ENCODE measurements around the gene FRMPD1.

The FRMPD1 gene

DNA sequence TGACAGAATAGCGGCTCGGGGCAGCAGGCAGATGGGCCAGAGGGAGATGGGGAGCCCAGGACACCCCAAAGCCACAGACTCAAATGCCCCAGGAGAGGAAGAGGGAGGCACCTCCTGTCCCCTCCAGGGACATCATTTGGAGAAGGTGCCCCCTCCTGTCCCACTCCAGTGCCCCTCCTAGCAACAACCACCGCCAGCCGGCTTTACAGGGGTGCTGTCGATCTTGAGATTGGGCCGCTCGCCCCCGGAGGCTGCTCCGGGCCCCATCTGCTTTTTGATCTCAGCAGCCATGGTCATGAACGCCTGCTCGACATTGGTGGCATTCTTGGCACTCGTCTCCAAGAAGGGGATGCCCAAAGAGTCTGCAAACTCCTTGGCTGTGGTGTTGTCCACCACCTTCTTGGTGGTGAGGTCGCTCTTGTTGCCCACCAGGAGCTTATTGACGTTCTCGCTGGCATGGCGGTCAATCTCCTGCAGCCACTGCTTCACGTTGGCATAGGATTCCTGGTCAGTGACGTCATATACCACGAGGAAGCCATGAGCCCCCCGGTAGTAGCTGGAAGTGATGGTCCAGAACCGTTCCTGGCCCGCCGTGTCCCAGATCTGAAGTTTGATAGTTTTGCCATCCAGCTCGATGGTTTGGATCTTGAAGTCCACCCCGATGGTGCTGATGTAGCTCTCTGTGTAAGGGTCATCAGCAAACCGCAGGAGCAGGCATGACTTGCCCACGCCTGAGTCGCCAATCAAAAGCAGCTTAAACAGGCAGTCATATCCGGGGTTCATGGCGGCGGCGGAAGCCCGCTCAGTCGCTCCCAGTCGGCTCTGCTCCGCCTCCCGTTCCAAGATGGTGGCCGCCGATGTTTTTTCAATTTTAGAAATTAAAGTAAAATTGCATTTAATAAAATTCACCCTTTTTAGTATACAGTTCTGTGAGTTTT lies 14.0 kb upstream of the FRMPD1 start:
- DNase-seq, result no peak

DNA sequence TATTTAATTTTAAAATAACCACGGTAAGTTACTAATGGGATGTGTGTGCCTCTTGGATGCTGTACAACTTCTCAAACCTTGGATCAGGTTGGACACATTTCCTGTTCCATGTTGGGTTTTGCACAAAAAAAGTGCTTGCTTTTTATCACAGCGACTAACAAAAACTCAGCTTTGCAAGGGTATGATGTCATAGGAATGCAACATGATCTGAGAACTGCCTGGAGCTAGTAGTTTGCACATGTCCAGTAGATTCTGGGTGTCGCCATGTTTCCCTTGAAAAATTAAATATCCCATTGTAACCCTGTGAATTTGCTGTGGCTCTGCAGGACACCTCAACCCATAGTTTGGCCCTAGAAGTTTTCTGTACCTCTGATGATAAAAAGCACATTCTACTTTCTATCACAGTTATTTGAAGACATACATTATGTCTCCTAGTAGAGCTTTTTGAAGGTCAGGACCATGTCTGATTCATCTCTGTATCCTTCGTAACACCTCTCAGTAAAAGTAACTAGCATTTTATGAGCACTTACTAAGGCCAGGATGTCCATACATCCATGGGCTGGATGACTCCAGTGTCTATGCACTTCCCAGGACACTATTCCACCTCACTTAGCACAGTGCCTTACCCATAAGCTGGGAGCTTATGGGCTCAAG lies 11.5 kb upstream of the FRMPD1 start:
- DNase-seq, result no peak

DNA sequence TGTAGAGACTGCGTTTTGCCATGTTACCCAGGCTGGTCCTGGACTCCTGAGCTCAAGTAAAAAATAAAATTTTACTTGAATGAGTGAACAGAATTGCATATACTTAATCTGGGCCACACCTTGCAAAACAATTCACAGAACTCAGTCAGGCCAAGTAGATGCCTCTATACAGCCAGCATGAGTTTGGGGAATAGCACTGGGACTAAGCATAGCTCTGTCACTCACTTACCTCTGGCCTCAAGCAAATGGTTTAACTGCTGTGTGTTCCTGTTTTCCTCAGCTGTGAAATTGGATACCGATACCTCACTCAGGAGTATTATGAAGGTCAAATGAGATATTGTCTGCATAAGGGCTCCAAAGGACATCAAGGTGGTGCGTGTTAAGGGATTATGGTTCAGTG lies 10.9 kb upstream of the FRMPD1 start:
- no peak for DNase-seq

DNA sequence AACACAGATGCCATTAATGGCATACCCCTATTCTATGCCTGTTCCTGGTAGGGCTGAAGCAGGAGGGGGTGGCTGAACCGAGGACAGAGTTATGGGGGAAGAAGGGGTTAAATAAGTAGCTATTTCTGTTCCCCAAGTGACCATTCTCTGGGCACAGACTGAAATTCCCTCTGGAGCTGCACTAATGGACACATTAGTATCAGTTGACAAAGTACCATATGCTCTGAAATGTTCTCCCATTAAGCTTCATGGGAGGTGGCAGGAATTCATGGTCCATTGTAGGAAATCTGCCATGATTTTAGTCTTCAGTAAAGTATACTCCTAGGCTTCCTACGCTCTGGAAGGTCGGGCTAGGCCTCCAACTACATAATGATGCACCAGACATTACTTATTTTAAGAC lies 10.5 kb upstream of the FRMPD1 start:
- DNase-seq, result no peak

DNA sequence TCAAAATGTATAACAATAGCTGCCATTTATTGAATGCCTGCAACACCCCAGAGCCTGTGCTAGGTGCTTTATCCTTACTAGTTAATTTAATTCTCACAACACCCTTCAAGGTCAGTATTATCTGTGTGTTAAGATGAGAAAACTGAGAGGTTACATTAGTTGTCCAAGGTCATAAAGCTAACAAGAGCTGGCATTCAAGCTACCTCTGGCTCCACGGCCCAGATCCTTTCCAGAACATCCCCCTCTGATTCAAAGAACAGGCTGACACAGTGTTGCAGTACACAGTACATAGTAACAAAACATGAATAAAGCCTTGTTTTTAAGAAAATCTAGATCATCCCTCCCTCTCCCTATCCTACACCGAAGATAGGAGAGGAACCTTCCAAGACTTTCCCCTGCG lies 9.4 kb upstream of the FRMPD1 start:
- no peak for DNase-seq

GRCh38 chr9:37643214-37643613 lies 7.5 kb upstream of the FRMPD1 start:
- no peak for DNase-seq

GRCh38 chr9:37645903-37646506 lies 4.7 kb upstream of the FRMPD1 start:
- DNase-seq, result no peak

DNA sequence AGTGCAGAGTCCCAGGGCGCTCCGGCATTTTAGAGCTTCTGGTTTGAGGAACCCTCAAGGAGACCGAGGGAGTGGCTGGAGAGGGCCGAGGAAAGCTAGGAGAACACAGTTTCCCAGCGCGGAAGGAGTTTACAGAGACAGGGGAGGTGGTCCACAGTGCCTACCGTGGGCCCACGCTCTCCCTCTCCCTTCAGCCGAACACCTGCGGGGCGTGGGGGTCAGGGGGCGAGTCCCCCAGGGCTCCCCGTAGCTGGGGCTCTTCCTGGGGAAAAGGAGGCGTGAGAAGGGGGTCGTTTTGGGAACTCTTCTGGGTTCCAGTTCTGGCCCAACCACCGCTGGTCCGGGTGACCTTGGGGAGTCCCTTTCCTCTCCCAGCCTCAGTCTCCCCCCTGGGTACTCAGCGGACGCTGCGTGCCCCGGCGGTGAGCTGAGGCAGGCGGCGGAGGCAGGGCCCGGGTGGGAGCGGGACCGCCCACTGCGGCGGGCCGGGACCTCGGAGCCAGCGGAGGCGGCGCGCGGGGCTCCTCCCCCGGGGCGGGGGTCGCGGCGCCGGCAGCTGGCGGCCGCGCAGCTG lies 368 bp upstream of the FRMPD1 start:
- DNase-seq, result no peak

GRCh38 chr9:37652261-37652660 lies 1.5 kb downstream of the FRMPD1 start:
- DNase-seq, result no peak

GRCh38 chr9:37653385-37653784 lies 2.6 kb downstream of the FRMPD1 start:
- no peak for DNase-seq

DNA sequence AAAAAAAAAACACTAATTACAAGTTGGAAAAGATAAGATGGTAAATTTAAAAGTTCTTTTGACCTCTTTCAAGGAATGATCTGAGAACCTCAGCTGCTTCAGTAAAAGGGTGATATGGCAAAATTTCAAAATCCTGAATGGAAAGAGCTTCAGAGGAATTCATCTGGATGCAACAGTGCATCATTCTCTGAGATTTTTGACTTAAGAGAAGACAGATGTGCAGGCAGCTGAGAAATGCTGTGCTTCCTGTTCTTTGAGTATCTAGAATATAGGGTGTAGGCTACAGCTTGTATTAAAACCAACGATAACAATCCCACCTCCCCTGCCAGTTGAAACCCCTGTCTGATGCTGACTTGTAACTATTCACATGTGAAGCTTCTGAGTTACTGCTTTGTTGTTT lies 6.2 kb downstream of the FRMPD1 start:
- DNase-seq, result no peak

DNA sequence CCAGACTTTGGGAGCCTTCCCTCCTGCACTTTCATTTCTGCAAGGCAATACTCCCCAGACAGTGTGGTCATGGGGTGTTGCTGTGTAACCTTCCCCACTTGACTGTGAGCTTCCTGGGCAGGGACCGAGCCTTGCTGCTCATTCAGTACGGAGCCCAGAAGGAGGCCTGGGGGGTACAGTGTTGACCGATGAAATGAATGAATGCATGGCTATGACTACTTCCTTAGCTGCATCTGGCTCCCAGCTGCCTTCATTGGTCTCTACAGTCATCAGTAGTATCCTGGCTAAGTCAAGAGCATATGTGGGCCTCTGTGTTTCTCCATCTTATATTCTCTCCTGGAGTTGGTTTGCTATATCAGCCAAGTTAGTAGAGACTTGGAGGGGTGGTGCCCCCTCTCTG lies 9.9 kb downstream of the FRMPD1 start:
- no peak for DNase-seq

DNA sequence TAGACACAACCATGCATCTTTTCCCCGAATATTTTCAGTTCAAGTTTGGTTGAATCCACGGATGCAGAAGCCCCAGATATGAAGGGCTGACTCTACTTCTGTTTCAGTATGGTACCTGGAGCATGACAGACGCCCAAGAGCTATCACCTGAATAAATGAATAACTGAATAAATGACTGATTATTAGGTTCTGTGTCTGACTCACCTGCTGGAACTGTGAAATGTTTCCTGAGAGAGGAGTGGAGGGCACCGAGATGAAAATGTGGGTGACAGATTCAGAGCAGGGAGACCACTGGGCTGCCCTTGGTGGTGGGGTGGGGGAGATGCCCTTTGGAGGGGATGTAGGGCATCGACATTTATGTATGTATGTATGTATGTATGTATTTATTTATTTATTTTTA lies 13.2 kb downstream of the FRMPD1 start:
- no peak for DNase-seq

DNA sequence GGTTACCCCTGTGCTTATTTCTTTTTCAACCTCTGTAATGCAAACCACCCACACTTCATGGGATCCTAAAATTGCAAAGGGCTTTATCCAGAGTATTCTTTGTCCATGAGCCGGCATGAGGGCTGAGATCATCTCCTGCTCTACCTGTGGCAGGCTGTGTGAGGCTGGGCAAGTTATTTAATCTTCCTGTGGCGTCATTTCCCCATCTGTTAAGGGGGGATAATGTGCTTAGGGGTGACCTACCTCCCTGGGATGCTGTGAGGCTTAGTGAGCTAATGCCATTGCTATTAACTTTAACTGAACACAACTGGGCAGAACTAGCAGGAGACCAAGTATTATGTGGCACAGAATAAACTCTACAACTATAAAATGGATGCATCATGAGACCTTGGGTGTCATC lies 17.0 kb downstream of the FRMPD1 start:
- DNase-seq, result no peak

- DNase-seq, result no peak
Measured at GRCh38 chr9:37668116-37668601, 17.4 kb downstream of the FRMPD1 start.

GRCh38 chr9:37669232-37669631 lies 18.5 kb downstream of the FRMPD1 start:
- no peak for DNase-seq

DNA sequence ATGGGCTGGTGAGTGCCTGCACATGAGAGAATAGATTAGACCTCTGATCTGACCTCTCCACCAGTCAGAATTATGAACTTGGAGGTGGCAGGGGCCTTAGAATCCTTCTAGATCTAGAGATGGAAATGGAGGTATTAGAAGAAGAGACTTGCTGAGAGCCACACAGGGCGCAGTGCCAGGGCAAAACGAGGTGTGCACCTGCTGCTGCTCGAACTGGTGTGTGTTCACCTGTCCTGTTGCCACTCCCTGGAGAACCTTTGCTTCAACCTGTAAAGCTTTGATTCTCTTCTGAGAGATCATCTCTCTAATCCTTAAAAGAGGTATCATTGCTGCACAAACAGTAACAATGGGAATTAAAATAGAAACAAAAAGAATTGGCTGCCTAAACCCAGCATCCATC lies 24.9 kb downstream of the FRMPD1 start:
- no peak for DNase-seq

DNA sequence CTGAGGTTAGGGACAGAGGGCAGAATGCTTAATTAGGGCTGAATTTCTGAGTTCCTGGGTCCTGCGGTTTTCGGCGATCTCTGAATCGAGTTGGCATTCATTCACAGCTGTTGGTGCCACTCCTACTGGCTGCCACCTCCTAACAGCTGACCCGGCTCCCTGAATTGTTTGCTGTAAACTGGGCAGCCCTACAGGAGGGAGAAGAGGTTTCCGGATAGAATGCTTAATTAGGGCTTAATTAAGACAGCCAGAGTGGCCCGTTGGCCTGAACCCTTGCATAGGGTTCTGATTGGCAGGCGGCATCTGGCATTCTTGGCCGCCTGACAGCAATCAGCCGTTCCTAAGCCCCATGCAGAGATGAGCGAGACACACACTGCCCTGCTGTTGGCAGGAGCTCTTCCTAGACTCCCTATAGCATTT lies 25.7 kb downstream of the FRMPD1 start:
- DNase-seq, result no peak

DNA sequence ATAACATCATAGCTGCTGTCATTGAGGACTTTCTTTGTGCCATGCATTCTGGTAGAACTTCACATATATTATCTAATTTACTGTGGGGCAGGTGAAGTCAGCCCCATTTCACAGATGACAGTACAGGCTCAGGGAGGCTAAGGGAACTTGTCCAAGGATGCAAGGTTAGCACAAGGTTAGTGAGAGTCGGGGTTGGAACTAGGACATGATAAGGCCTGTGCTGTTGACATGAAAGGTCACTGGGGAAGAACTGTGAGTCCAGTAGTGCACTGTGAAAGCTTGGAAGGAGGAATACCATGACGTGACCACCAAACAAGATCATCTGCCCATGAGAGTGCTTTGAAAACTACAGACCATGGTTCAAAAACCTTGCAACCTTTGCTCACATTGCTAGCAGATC lies 26.7 kb downstream of the FRMPD1 start:
- no peak for DNase-seq

DNA sequence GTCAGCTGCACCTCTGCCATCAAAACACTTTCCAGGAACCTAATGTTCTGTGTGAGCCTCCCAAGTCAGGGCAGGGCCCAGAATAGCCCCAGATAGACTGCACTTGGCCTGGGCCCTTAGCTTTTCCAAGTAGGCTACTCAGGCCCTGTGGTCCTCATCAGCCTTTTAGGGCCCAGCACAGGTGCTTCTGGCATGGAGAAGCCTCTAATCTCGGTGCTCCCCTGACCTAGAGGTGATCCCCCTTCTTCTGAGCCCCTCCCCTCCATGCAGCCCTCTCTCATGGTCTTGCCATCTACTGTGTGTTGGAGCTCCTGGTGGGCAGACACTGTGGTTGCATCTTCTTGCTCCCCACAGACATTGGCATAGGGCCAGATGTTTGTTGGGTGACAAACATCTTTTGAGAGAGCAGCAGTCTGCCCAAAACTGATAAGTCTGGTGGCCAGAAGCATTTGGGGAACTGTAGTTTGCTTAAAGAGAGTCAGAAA lies 28.1 kb downstream of the FRMPD1 start:
- no peak for DNase-seq

- no peak for DNase-seq
Measured at GRCh38 chr9:37679649-37680402, 29.1 kb downstream of the FRMPD1 start.

- DNase-seq, result no peak
Measured at GRCh38 chr9:37682951-37683350, 32.2 kb downstream of the FRMPD1 start.

All from Kasumi-1 (cell line).